IPS DF 6.9 (cell line): ENCODE measurements around the gene THBS3.

Experiments
- DNase-seq: peaks from one replicate; pipeline ENCODE4 v3.0.0-alpha.2; 2013; ENCODE audit warnings: low read depth, low spot score
- H3K27ac ChIP-seq: one replicate; pipeline ENCODE4 v1.5.1; 2013; ENCODE audit warnings: low read length, control low read depth
- H3K27me3 ChIP-seq: 2 replicates; pipeline ENCODE4 v1.6.1; 2013; ENCODE audit warnings: mild to moderate bottlenecking, low read length; ENCODE audit not compliant: control insufficient read depth, insufficient read depth
- H3K36me3 ChIP-seq: 2 replicates; pipeline ENCODE4 v1.6.1; 2013; ENCODE audit warnings: low read length; ENCODE audit not compliant: control insufficient read depth, insufficient read depth
- H3K4me1 ChIP-seq: 2 replicates; pipeline ENCODE4 v1.6.1; 2013; ENCODE audit warnings: low read length; ENCODE audit not compliant: control insufficient read depth, insufficient read depth
- H3K4me3 ChIP-seq: 2 replicates; pipeline ENCODE4 v1.5.1; 2013; ENCODE audit warnings: mild to moderate bottlenecking, low read length
- H3K9me3 ChIP-seq: 2 replicates; pipeline ENCODE4 v1.6.1; 2013; ENCODE audit warnings: low read length, inconsistent platforms; ENCODE audit not compliant: control insufficient read depth, insufficient read depth
- WGBS: extraction: QIAGEN DNeasy Blood & Tissue Kit; methylation state at CpG from one replicate; pipeline ENCODE4 v1.1.7; 2013; ENCODE audit warnings: mixed read lengths, missing lambda C conversion rate; ENCODE audit not compliant: insufficient read length, insufficient coverage; 5-methylcytosine and 5-hydroxymethylcytosine counted together

Gene THBS3

GRCh38 chr1:155207806-155208540, at the start of gene THBS3:
Gene THBS3 (minus strand): TSS chr1:155207897. CDS start chr1:155207876, 21 bp downstream.
- no peaks in the 10 kb centered on the region for H3K9me3 ChIP-seq
- peaks cover 6% of the 10 kb centered on the region for H3K36me3 ChIP-seq
- no peaks in the 10 kb centered on the region for H3K27me3 ChIP-seq
- no CpG with 5 or more reads among the region's 17 CpGs for WGBS
- H3K27ac ChIP-seq, result no peak within 1 kb of the TSS
- no peak for DNase-seq
- peaks cover 5% of the 10 kb centered on the region; the same call in 1 of the 2 replicates for H3K4me1 ChIP-seq
- peak within 1 kb of the TSS; percentile 97; the same call in 1 of the 2 replicates for H3K4me3 ChIP-seq

DNA sequence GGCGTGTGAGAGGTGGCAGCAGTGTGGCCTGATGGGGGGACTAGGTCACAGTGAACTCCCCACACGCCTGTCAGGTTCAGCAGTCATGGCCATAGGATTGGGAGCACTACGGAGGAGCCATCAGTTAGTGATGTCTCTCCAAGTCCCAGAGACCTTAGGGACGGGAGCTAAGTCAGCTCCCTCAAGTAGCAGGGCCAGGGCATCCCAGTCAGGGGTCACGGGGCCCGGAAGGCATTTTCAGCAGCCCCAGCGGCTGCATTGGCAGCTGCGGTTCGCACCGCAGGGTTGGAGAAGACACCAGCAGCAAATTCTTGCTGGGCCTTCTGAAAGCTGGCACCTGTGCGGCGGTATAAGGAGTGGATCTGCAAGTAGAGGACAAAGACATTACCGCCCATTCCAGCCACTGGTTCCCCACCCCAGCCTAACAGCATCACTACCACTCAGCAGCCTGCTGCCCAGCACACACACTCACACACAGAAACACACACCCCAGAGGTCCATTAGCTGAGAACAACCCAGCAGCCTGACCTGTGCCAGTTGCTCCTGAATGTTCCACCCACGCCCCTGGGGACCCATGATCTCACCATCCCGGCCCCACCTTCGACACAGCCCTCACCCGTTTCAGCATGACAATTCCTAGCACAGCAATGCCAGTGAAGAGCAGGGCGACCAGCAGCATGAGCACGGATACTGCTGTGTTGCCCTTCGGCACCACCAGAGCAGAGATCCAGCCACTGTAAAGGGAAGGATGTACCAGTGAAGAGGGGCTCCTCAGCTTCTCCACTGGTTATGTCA, 48.6 kb upstream of the THBS3 start:
- peaks cover 6% of the 10 kb centered on the region for H3K4me1 ChIP-seq
- H3K27me3 ChIP-seq, result no peaks in the 10 kb centered on the region
- no peaks in the 10 kb centered on the region for H3K9me3 ChIP-seq
- WGBS, result no CpG with 5 or more reads among the region's 20 CpGs
- no peaks in the 10 kb centered on the region; the same call in 1 of the 2 replicates for H3K36me3 ChIP-seq
- DNase-seq, result no peak
- H3K4me3 ChIP-seq, result peak overlapping the region; percentile 65; the same call in 1 of the 2 replicates
- H3K27ac ChIP-seq, result no peak overlapping the region

DNA sequence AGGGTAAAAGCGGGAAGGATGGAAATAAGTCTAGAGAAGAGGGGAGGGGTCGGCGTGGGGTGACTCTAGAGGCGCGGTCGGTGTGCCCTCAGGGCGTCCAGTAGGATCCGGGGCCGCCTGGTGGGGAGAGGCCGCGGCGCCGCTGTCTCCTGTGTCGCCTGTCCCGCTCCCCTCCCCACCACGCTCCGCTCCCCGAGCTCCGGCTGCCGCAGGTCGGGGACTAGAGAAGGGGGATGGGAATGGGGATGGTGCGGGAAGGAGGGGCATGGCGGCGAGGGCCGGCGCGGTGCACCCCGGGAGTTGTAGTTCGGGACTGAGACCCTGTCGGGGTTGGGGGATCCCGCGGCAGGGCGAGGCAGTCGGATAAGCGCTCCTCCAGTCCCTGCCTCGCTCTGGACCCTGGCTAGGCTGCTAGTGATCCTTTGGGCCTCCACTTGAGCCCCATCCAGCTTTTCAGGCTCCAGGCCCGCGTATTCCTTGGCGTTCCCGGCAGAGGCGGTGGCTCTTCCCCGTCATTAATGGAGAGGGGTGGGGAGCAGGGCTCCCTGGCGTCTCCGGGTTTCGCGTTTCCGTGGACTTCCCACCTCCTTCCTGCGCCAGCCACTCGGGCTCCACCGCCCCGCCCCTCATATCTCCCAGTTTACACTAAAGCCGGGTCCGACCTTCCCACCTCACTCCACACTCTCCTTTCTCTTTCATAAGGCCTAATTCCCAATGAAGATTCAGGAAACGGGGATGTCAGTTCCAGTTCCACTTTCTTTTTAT, 47.7 kb upstream of the THBS3 start, which contains the start of gene ENTREP3:
ENTREP3 (minus strand) TSS at position 241 of the 765 bp plus-strand sequence. CDS start 606 bp downstream, outside the sequence.
- Histone ChIP-seq H3K4me1 (peaks cover 6% of the 10 kb centered on the region), H3K27ac (no peak within 1 kb of the TSS), H3K9me3 (no peaks in the 10 kb centered on the region), H3K27me3 (no peaks in the 10 kb centered on the region), H3K4me3 (peak within 1 kb of the TSS; percentile 65), H3K36me3 (no peaks in the 10 kb centered on the region; the same call in 1 of the 2 replicates)
- WGBS, result no CpG with 5 or more reads among the region's 54 CpGs
- DNase-seq, result no peak

GRCh38 chr1:155254714-155255242, 47.1 kb upstream of the THBS3 start:
- H3K9me3 ChIP-seq, result no peaks in the 10 kb centered on the region
- peak overlapping the region; percentile 65 for H3K4me3 ChIP-seq
- peaks cover 7% of the 10 kb centered on the region for H3K4me1 ChIP-seq
- no peaks in the 10 kb centered on the region; the same call in 1 of the 2 replicates for H3K36me3 ChIP-seq
- no peaks in the 10 kb centered on the region for H3K27me3 ChIP-seq
- H3K27ac ChIP-seq, result no peak overlapping the region
- DNase-seq, result no peak
- WGBS, result no CpG with 5 or more reads among the region's 35 CpGs

GRCh38 chr1:155254228-155254713, 46.6 kb upstream of the THBS3 start:
- WGBS, result no CpG with 5 or more reads among the region's 12 CpGs
- no peaks in the 10 kb centered on the region for H3K27me3 ChIP-seq
- H3K9me3 ChIP-seq, result no peaks in the 10 kb centered on the region
- no peak overlapping the region for H3K27ac ChIP-seq
- H3K4me3 ChIP-seq, result peak overlapping the region; percentile 65; the same call in 1 of the 2 replicates
- no peak for DNase-seq
- peaks cover 7% of the 10 kb centered on the region for H3K4me1 ChIP-seq
- no peaks in the 10 kb centered on the region; the same call in 1 of the 2 replicates for H3K36me3 ChIP-seq

DNA sequence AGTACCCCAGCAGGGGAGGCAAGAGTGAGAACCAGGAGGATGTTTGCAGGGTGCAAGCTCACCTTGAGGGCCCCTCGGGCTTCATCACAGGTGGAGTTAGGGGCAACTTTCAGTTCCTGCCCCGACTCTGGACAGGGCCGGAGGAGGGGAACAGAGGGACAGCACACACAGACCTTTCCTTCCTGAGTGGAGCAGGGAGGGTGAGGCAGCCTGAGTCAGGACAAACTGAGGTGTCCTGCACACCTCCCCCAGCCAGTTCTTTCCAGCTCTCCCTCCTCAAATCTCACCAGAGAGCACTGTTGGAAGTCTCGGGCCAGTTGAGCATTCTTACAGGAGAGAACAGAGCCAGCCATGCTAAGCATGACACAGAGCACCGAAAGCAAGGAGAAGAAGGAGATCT, 46.1 kb upstream of the THBS3 start:
- H3K4me3 ChIP-seq, result no peak overlapping the region
- no peak for DNase-seq

DNA sequence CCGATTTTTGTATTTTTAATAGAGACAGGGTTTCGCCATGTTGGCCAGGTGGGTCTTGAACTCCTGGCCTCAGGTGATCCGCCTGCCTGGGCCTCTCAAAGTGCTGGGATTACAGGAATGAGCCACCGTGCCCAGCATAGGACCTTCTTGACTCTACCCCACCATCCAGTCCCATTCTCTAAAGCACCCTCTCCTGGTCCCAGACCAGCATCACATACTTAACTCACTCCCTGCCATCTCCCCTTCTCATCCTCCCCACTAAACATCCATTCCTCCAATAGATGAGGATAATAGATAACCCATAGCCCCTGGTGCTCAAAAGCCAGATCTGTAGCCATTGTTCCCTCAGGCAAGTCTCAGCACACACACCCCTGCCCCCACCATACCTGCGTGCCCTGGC, 45.5 kb upstream of the THBS3 start:
- Histone ChIP-seq H3K9me3 (no peaks in the 10 kb centered on the region), H3K27ac (no peak overlapping the region), H3K36me3 (no peaks in the 10 kb centered on the region; the same call in none of the 2 replicates), H3K27me3 (no peaks in the 10 kb centered on the region), H3K4me1 (peaks cover 7% of the 10 kb centered on the region), H3K4me3 (no peak overlapping the region)
- no peak for DNase-seq
- WGBS, result no CpG with 5 or more reads among the region's 5 CpGs

More for the DNA sequence above, 46.1 kb upstream of the THBS3 start:
- Histone ChIP-seq H3K27me3 (no peaks in the 10 kb centered on the region), H3K9me3 (no peaks in the 10 kb centered on the region), H3K36me3 (no peaks in the 10 kb centered on the region; the same call in 1 of the 2 replicates), H3K4me1 (peaks cover 7% of the 10 kb centered on the region), H3K27ac (no peak overlapping the region)
- WGBS, result no CpG with 5 or more reads among the region's 5 CpGs

DNA sequence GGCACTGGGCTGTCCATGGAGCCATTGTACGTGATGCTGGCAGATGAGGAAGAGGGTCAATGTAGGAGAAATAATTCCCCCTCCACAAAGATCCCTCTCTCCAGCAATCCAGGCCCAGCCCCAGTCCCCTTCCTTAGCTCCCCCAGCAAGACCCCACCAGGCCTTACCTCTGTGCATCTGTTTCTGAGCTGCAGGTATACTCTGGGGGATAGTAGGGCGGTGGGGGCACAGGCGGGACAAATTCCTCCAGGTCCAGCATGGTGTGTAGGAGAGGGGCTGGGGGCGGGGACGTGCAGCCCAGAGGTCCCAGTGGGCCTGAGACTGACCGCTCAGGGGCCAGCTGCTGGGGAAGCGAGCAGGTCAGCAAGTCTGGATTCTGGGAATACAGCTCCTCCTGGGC, 43.9 kb upstream of the THBS3 start:
- H3K27ac ChIP-seq, result no peak overlapping the region

DNA sequence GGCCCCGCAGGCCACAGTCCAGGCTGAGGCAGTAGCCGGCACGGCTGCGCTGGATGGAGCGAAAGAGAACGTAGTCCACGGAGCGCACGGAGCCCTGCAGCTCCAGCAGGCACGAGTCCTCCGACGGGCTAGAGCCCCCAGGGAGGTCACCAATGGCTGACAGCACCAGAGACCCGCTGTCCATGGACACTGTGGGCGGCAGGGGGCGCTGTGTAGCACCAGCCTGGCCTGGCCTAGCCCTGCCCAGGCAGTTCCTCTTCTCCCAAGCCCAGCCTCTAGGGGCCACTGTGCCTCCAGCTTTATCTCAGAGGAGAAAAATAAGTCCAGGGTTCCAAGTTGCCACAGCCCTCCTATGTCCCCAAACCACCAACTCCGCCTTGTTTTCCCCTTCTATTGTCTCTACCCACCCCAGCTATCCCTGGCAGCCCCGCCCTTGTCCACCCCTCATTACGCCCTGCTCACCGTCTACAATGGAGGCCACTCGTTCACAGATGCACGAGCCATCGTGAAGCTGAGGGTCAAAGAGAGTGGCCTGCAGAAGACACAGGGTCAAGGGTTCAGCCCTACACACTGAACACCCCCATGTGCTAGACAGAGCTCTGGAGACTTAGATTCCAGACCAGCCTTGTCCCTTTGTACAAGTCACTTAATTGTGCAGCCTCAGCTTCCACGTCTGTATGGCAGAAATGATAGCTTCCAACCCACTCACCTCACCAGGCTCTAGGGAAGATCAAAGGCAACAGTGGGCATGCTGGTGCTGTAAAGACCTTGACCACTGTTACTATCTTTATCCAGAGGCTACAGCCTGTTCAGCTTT, 43.1 kb upstream of the THBS3 start:
- H3K4me3 ChIP-seq, result peak overlapping the region; percentile 29; the same call in 1 of the 2 replicates
- no peaks in the 10 kb centered on the region for H3K27me3 ChIP-seq
- peaks cover 7% of the 10 kb centered on the region for H3K4me1 ChIP-seq
- WGBS, result no CpG with 5 or more reads among the region's 23 CpGs
- DNase-seq, result no peak
- peaks cover 4% of the 10 kb centered on the region for H3K36me3 ChIP-seq
- H3K9me3 ChIP-seq, result no peaks in the 10 kb centered on the region
- no peak overlapping the region for H3K27ac ChIP-seq

More for the DNA sequence above, 43.9 kb upstream of the THBS3 start:
- H3K27me3 ChIP-seq, result no peaks in the 10 kb centered on the region
- no CpG with 5 or more reads among the region's 7 CpGs for WGBS
- H3K4me1 ChIP-seq, result peaks cover 7% of the 10 kb centered on the region
- no peak overlapping the region for H3K4me3 ChIP-seq
- DNase-seq, result no peak
- H3K9me3 ChIP-seq, result no peaks in the 10 kb centered on the region
- peaks cover 4% of the 10 kb centered on the region for H3K36me3 ChIP-seq
